Measurements from ENCODE around the gene OSBPL10. TPM values are rescaled to one million over a fixed set of nuclear protein-coding genes. Genes with fewer than 3 reads are reported as not detected.

The OSBPL10 gene
- total RNA-seq, 1 experiment from 2014 or later, result 48.0 TPM

- H3K9me2 ChIP-seq (replicated peaks; ENCODE audit: low read length), result no peaks in the 10 kb centered on the region
- H3K9ac ChIP-seq (ENCODE audit: low read length), result no peak overlapping the region
- H4K20me1 ChIP-seq (ENCODE audit: low read length), result no peaks in the 10 kb centered on the region
- no peaks in the 10 kb centered on the region for H3K4me1 ChIP-seq (ENCODE audit: insufficient read depth, low read length)
- no peak for TF ChIP-seq CTCF (conservative IDR thresholded peaks at IDR 0.05; ENCODE audit: low read depth, low read length)
- no peak for TF ChIP-seq EZH2phosphoT487 (IDR thresholded peaks at IDR 0.05; ENCODE audit: borderline replicate concordance, low read length)
- no peak for TF ChIP-seq EZH2 (IDR thresholded peaks at IDR 0.05; ENCODE audit: low read length, unreplicated experiment)
- POLR2A ChIA-PET (ENCODE audit: unreplicated experiment), result no interaction called here
- no peak for DNase-seq
- H3K4me3 ChIP-seq (ENCODE audit: low read length), result no peak overlapping the region
- ATAC-seq, result no peak
- BruUV-seq (replicated peaks), result no TSS peak
- no peaks in the 10 kb centered on the region for H3K36me3 ChIP-seq (ENCODE audit: low read depth, low read length)
- H3K9me3 ChIP-seq (ENCODE audit: low read length), result no peaks in the 10 kb centered on the region
- no peak overlapping the region for H2AFZ ChIP-seq (ENCODE audit: low read length)
- H3K79me2 ChIP-seq (ENCODE audit: low read length), result no peaks in the 10 kb centered on the region
- intact Hi-C loops (cut with micrococcal nuclease), result no loop called here
- H3K27me3 ChIP-seq (ENCODE audit: low read length), result no peaks in the 10 kb centered on the region
- H3F3A ChIP-seq (ENCODE audit: low read length, unreplicated experiment), result no peaks in the 10 kb centered on the region
- CTCF ChIA-PET, result no interaction called here
- no peak overlapping the region for H3K4me2 ChIP-seq (ENCODE audit: low read length)
- no peak overlapping the region for H3K27ac ChIP-seq (ENCODE audit: low read length)
Observed at GRCh38 chr3:31817411-31817966, 163.6 kb downstream of the OSBPL10 start.

- H3K9me2 ChIP-seq (replicated peaks; ENCODE audit: low read length), result no peaks in the 10 kb centered on the region
- no peak for DNase-seq
- ChIA-PET POLR2A (ENCODE audit: unreplicated experiment) (no interaction called here), CTCF (no interaction called here)
- H3K9ac ChIP-seq (ENCODE audit: low read length), result no peak overlapping the region
- no peaks in the 10 kb centered on the region for H3K36me3 ChIP-seq (ENCODE audit: low read depth, low read length)
- no peak for TF ChIP-seq EZH2phosphoT487 (IDR thresholded peaks at IDR 0.05; ENCODE audit: borderline replicate concordance, low read length)
- no peak for TF ChIP-seq CTCF (conservative IDR thresholded peaks at IDR 0.05; ENCODE audit: low read depth, low read length)
- no peak for TF ChIP-seq EZH2 (IDR thresholded peaks at IDR 0.05; ENCODE audit: low read length, unreplicated experiment)
- no peaks in the 10 kb centered on the region for H3F3A ChIP-seq (ENCODE audit: low read length, unreplicated experiment)
- no peak for ATAC-seq
- H3K9me3 ChIP-seq (ENCODE audit: low read length), result no peaks in the 10 kb centered on the region
- intact Hi-C loops (cut with micrococcal nuclease), result no loop called here
- no TSS peak for BruUV-seq (replicated peaks)
- no peaks in the 10 kb centered on the region for H3K27me3 ChIP-seq (ENCODE audit: low read length)
- H4K20me1 ChIP-seq (ENCODE audit: low read length), result no peaks in the 10 kb centered on the region
- no peak overlapping the region for H3K4me2 ChIP-seq (ENCODE audit: low read length)
- no peak overlapping the region for H3K4me3 ChIP-seq (ENCODE audit: low read length)
- no peaks in the 10 kb centered on the region for H3K4me1 ChIP-seq (ENCODE audit: insufficient read depth, low read length)
- H3K79me2 ChIP-seq (ENCODE audit: low read length), result no peaks in the 10 kb centered on the region
- H2AFZ ChIP-seq (ENCODE audit: low read length), result no peak overlapping the region
- H3K27ac ChIP-seq (ENCODE audit: low read length), result no peak overlapping the region
Observed at GRCh38 chr3:31815631-31816440, 165.2 kb downstream of the OSBPL10 start.

GRCh38 chr3:31815006-31815405 lies 166.1 kb downstream of the OSBPL10 start:
- Histone ChIP-seq H3K79me2 (ENCODE audit: low read length) (no peaks in the 10 kb centered on the region), H4K20me1 (ENCODE audit: low read length) (no peaks in the 10 kb centered on the region), H3K27ac (ENCODE audit: low read length) (no peak overlapping the region), H3K27me3 (ENCODE audit: low read length) (no peaks in the 10 kb centered on the region), H3K9me2 (replicated peaks; ENCODE audit: low read length) (no peaks in the 10 kb centered on the region), H2AFZ (ENCODE audit: low read length) (no peak overlapping the region), H3K4me2 (ENCODE audit: low read length) (no peak overlapping the region), H3K36me3 (ENCODE audit: low read depth, low read length) (no peaks in the 10 kb centered on the region), H3F3A (ENCODE audit: low read length, unreplicated experiment) (no peaks in the 10 kb centered on the region), H3K9me3 (ENCODE audit: low read length) (no peaks in the 10 kb centered on the region), H3K4me1 (ENCODE audit: insufficient read depth, low read length) (no peaks in the 10 kb centered on the region), H3K9ac (ENCODE audit: low read length) (no peak overlapping the region), H3K4me3 (ENCODE audit: low read length) (no peak overlapping the region)
- ChIA-PET CTCF (no interaction called here), POLR2A (ENCODE audit: unreplicated experiment) (no interaction called here)
- DNase-seq (no peak), ATAC-seq (no peak)
- intact Hi-C loops (cut with micrococcal nuclease), result no loop called here
- BruUV-seq (replicated peaks), result no TSS peak
- TF ChIP-seq EZH2 (IDR thresholded peaks at IDR 0.05; ENCODE audit: low read length, unreplicated experiment), result no peak
- TF ChIP-seq EZH2phosphoT487 (IDR thresholded peaks at IDR 0.05; ENCODE audit: borderline replicate concordance, low read length), result no peak
- no peak for TF ChIP-seq CTCF (conservative IDR thresholded peaks at IDR 0.05; ENCODE audit: low read depth, low read length)

Measured in PC-3 (cell line).